Stimulated activated naive CD4-positive, alpha-beta T cell treated with Interleukin-2 at 50 U/mL for 16 hours (primary cell): ENCODE measurements around the gene COLQ.

Experiments used
- DNase-seq: peaks from one replicate; lab custom pipeline; 2025; lab: John Stamatoyannopoulos, UW

COLQ gene

DNA sequence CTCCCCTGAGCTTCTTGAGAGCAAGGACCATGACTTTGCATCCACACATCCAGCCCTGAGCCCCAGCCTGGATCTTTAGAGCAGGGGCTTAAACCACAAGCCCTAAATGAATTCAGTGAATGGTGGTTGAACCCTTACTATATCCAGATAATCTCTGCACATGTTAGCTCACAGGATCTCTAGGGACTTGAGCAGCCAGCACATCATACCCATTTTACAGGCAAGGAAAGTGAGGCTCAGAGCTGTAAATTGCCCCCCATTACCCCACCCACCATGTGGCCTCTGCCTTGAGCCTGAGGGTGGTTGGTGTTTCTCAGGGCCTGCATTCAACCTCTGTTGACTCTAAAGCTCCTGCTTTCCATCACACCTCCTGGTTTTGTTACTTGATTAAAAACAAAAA is 66.5 kb downstream of the COLQ start:
- no peak for DNase-seq

DNA sequence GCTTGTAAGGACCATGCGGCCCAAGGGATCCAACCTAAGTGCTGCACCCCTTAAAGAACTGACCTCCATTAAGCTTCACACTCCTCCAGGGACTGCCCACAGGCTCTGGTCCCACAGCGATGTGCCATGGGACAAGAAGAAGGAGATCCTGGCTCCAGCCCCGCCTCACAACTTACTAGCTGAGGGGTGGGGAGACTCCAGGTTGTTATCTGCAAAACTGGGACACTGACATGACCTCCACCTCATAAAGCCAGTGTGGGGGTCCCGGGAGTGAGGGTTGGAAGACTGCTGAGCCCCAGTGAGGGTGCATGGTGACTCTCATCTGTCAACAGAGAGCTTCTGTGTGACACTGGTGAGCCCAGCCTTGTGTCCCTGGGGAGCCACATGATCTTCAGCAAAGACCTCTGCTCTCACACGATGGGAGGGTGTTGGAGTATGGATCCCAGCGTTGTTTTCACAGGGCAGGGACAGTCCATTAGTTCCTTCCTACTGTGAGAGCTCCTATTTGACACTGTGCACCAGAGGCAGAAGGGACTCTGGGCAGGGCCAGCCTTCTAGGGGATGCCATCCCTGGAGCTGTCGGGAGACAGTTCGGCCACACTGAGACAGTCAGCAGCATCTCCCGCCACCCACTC is 67.4 kb downstream of the COLQ start:
- no peak for DNase-seq

DNA sequence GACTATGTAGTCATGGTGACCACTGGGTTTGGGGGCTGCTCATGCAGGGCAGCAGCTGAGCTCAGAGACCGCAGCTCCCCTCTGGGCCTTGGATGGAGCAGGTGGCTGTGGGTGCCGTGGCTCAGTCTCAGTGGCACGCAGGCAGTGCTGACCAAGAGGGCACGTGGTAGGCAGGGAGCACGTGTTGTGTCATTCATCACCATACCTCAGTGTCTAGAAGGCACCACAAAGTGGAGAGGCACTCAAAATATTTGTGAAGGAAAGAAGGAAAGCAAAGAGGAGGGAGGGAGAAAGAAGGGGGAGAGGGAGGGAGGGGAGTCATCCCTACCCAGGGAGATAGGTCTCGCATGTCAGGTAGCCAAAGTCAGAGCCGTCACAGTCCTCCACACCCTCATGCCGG is 68.0 kb downstream of the COLQ start:
- DNase-seq, result no peak

DNA sequence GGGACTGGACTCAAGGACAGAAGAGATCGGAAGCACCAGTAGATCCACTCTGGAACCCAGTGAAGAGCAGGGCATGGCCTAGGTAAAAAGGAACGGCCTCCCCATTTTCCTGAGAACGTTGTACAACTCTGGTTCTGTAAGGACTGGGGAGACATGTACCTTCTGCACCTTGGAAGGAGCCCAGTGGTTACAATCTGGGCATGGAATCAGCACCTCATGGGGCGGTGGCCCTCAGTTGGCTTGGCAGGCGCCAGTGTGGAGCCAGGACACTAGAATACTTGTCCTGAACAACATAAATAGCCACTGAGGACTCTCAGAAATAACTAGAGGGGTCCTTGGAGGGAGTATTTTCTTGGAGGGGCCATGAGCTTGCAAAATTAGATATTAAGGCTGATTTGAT is 68.5 kb downstream of the COLQ start:
- DNase-seq, result no peak

DNA sequence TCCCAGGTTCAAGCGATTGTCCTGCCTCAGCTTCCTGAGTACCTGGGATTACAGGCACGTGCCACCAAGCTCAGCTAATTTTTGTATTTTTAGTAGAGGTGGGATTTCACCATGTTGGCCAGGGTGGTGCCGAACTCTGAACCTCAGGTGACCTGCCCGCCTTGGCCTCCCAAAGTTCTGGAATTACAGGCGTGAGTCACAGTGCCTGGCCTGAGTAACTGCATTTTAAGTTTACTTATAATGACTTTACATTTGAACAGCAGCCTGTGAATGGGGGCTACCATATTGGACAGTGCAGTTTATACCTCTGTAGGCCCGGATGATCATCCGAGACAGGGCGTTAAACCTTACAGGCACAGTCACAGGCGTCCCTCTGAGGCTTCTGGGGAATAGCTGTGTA is 69.3 kb downstream of the COLQ start:
- no peak for DNase-seq

DNA sequence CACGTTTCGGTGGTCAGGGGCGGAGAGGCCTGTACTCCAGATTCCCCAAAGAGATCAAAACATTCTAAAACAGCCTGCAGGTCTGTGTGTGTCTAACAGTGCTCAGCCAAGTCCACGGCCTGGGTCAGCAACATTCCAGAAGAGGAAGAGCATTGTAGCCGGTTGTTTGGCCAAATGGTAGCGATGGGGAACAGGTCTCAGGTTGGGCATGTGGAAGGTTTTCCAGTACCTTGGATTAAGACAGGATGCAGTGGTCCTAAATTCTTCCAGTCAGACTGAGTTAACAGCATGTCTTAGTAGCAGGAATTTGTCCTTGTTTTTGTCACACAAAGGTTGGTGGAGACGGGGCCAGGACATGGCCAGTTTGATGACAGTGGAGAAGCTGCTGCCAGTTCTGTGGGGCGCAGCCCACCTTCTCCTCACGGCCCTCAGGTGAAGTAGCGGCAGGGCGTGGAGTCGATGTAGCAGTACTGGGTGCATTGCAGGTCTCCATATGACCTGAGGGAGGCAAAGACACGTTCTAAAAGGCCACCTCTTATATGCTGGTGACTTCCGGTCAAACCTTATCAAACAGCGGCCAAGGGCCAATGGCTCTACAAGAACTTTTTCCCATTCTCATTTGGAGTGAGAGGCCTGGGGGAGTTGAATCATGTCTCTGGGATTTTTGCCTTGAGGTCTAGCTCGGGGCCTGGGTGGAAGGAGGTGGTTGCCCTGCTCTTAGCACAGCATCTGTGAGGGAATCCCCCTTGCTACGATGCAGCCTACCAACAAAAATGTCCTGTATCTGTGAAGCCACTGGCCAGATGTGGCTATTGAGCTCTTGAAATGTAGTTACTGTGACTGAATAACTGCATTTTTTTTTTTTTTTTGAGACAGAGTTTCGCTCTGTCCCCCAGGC is 70.0 kb downstream of the COLQ start:
- no peak for DNase-seq

DNA sequence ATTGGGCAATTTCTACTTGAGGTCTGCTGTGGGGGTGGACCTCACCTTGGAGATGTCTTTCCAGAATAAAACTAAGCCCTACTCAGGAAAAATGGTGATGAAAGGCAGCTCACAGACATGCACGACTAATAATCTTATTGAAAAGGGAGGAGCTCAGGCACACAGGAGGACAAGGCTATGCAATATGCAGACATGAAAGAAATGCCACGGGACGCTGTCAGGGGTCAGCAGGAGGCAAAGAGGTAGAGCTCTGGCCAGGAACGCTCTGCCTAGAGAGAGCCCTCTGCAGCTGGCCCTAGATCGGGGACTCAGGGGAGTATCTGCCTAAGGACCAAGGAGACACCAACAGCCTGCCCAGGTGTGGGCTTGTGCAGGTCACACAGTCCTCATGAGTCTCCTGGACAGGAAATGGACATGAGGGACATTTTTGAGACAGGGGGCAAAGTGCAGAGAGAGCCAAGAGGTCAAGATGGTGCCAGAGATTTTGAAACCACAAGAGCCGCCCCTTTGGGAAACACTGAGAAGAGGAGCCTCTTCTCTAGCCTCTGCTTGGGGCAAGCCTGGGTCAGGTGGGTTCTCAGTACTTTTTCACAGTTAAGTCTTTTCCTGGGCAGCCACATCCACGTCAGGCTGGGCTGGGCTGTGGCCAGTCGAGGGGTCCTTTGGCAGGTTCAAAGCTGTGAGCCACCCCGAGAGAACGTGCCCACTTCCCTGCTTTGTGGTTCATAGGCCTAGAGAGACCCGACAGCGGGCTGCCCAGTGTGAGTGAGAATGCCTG is 70.9 kb downstream of the COLQ start:
- no peak for DNase-seq

DNA sequence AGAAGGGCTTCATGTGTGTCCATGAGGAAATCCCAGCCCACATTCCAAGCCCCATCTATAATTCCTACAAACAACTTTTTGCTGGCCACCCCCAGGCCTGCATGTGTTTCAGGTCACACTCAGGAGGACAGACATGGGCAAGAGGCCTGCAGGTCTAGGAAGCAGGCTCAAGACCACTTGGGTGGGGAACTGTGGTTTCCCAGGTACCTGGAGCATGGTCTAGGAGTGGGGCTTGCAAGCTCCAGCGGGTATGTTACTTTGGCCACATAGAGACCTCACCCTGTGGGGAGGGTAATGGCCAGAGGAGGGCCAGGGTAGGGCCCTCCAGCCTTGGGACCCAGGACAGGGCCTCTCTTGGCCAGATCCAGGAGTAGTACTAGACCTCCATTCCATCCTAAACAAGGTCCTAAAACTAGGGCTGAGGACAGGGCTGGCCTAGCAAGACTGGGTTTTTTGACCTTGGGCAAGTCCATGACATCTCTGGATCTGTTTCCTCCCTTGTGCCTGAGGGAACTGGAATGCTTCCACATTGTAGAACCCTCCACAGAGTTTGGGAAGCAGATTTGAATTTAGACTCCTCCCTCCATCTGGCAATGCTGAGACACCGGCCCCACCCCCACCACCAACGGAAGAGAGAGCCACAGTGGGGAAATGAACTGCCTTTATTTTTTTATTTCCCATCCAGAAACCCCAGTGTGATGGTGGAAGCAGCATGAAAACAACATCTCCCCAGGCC is 71.8 kb downstream of the COLQ start:
- no peak for DNase-seq

DNA sequence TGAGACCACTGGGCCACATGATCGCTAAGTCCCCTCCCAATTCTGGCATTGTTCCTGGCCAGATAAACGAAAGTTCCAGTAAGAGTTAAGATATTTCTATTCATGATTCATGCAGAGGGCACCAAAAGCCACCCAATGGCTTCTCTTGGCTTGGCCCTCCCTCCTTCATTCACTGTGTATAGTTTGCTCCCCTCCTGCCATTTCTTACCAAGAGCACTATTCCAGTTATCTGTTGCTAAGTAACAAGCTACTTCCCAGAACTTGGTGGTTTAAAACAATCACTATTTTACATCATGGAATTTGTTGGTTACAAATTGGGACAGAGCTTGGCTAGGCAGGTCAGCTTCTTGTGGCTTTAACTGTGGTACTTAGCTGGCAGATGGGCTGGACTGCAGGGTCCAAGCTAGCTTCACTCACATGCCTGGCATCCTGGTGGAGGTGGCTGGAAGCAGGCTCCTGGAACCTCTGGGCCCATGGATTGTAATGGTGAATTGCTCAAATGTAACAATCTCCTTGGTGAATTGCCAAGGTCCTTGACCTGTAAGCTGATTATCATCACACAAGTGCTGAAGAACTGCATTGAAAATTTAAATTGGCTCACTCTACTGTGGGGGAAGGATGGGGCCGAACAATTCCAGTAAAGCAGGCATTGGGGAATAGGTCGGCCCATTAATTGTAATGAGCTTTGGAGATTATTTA is 77.5 kb downstream of the COLQ start:
- DNase-seq, result no peak

DNA sequence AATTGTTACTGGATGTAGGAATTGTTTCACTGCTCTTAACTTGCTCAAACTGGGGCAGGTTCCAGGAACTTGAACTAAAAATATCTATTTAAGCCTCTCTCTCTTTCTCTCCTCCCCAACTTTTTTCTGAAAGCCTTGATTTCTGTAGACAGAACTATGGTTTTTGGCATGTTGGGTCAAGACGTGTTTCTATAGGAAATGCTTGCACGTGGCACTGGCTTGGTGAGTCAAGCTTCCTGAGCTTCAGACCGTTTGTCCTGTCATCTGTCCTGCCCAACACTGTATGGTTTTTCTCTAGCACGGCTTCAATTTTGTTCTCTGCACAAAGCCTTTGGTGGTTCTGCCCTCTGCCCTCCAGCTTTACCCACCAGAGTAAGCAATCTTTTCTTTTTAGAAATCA is 80.6 kb downstream of the COLQ start:
- DNase-seq, result no peak

DNA sequence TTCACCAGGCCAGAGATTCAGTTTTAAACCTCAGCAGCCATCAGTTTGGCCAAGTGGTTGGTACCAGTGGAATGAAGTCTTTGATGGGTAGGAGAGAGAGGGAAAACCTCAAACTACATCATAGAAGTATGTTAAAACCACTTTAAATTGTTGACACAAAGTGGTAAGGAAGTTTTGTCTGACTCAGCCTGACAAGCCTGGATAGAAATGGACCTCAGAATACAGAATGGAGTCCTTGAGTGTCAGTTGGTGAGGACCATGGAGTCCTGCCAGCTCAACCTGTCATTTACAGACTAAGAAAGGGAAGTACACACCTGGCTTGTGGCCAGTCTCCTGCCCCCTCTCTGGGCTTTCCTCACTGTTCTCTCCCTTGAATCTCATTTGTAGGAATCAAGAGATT is 82.0 kb downstream of the COLQ start:
- no peak for DNase-seq

DNA sequence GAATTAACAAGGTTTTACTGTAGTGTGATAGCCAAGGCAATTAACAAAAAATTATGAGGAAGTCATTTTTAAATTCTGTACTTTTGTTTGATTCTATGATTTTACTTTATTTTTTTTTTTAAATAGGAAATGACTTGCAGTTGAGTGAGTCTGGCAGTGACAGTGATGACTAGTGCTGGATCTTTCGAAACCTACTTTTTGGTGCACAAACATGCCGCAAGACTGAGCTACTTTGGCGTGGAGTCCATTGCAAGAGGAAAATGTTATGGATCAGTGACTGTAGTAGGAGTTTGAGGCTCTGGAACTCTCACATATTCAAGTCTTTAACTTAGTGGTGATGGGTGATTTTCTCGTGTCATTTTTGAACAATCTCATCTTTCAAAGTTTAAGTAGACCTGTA is 82.5 kb downstream of the COLQ start:
- DNase-seq, result no peak

DNA sequence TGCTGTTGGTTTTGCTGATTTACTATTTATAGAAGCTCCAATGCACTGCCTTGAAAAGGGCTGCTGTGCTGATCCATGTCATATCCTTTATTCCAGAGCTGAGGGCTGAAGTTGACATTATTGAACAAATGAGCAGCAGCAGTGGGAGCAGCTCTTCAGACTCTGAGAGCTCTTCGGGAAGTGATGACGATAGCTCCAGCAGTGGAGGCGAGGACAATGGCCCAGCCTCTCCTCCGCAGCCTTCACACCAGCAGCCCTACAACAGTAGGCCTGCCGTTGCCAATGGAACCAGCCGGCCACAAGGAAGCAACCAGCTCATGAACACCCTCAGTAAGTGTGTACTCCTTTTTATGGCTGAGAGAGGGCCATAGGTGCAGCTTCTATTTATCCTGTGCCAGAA is 85.3 kb downstream of the COLQ start:
- DNase-seq, result no peak

DNA sequence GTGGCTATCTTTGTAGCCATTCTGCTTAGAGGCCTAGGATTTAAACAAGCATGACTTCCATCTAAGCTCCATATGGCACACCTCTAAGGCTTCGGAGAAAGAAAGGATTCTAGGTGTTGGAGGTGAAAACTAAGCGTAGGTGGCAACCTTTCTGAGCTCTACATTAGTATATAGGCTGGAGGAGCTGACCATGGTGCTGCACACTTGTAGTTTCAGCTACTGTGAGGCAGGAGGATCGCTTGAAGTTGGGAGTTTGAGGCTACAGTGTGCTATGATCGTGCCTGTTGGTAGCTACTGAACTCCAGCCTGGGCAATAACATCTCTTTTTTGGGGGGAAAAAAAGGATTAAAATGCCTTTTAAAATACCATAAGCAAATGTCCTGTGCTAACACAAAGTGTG is 86.8 kb downstream of the COLQ start:
- DNase-seq, result no peak

DNA sequence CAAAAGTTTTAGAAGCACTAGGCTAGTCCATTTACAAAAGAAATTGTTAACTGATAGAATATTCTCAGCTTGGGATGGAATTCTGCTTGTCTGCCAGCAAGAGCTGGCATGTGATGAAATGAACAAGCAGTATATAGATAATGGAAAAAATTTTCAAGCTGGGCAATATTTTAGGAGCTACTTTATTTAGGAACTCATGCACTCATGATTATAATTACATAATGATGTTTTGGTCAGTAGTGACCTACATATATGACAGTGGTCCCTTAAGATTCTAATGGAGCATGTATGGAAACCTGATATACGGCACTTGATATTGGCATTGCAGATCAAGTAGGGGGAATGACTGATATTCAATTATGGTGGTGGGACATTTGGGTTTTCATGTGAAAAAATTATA is 88.0 kb downstream of the COLQ start:
- no peak for DNase-seq

DNA sequence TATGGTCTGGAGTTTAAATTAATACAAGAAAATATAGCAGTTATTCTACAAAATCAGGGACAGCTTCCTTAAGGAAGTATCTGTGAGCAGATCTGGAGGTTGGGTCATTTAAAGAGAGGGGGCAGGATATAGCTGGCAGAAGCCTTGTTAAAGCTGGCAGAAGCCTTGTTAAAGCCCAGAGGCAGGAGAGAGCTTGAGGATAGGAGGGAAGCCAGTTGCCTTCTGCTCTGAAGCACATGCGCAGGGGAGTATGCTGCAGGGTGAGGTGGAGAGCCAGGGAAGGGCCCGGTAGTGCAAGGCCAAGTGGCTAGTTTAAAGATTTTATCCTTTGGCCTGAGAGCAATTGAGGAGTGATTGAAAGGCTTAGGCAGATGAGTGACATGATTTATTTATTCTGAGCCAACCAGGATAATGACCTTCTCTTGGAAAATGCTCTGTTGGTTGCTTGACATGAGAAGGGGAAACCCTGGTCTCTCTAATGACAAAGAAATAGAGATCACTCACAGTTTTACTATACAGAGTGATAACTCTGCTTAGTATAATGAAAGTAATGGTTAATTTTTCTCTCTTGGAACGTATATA is 90.2 kb downstream of the COLQ start:
- DNase-seq, result no peak

DNA sequence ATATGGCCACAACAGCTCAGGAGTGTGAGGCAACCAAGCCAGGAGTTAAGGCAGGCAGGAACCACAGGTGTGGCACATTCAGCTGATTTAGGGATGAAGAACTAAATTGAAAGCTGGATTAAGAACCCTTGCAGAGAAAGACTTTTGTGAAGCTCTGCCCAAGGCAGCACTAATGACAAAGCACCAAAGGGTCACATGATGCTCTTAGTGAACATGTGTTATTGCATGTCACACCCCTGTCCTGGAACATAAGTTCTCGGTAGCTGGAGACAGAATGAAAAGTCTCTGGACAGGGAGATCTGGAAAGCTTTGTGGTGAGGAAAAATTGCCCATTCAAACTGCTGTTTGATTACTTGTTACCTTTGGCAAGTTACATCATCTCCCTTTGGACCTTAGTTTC is 90.9 kb downstream of the COLQ start:
- DNase-seq, result no peak

DNA sequence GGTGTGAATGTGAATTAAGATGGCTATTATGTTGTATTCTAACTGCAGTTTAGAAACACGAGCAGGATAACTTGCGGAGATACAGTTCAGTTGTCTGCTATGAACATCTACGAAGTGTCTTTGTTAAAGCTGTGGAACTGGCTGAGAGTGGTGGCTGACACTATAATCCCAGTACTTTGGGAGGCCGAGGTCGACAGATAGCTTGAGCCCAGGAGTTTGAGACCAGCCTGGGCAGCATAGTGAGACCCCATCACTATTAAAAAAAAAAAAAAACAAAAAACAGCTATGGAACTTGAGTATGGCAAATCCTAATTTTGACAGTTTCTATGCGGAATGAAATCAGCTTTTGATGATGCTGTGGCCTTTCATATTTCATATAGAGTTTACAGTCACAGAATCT is 92.4 kb downstream of the COLQ start:
- no peak for DNase-seq

DNA sequence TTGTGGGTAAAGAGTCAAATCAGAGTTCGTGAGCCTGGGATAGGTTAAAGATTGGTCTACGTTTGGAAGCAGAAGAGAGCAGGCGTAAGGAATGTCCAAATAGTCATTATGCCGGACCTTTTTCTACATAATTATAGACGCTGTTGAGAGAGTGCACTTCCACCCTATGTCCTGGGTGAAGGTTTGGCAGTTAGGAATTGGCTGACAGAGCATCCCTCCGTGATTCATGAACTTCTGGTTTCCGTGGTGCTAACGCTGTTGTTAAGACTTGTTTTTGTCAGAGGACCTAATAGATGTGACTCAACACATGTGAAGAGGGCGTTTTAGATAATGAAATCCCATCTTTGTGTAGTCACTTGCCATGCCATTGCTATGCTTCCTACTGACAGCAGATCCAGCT is 93.0 kb downstream of the COLQ start:
- peak; percentile 24 for DNase-seq

DNA sequence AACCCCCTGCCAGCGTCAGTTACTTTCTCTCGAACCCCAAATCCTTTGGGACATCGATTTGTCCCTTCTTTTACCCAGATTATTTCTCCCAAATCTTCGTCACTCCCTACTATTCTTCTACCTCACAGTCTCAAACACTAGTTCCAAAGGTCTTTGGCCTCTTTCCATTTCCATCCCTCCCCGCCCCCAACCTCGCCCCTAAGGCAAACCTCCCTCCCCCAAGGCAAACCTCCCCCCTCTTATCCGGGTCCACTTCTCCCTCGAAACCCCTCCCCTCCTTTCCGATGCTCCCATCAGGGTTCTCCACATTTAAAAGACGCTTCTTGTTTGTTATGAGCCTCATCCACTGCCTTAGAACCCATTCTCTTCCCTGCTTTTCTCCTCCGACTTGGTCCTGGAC is 93.5 kb downstream of the COLQ start:
- no peak for DNase-seq

DNA sequence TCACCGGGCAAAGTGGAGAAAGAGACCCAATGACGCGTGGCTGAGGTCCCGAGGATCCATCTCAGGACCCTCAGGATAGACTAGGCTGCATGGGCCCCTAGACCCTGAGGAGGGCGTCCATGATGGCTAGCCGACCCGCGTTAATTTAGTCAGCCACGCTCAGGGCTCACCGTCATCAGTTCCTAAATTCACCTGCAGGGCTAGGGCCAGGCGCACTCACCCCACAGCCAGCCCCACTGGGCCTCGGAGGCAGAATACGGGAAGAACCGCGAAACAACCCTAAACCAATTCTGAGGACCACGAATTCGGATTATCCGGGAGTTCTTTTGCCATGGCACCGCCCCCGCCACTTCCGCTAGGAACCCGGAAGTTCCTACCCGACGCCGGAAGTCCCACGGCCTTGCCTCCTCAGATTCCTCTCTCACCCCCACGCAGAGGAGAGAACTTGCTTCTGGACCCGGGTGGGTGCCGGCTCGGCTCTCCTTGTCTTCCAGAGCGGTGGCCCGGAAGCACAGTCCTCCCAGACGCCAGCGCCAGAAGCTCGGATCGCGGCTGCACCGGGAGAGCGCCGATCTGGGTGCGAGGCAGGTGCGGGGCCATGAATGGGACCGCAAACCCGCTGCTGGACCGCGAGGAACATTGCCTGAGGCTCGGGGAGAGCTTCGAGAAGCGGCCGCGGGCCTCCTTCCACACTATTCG is 94.2 kb downstream of the COLQ start, which contains the start of the genes EAF1 and METTL6:
Gene EAF1 (plus strand): TSS at position 417 of the 699 bp plus-strand sequence. CDS start 182 bp downstream, at position 599.
Gene METTL6 (minus strand): TSS at position 363 of the 699 bp plus-strand sequence. CDS start 1,033 bp downstream, outside the sequence.
- peak; percentile 81 for DNase-seq
